Stomach smooth muscle (tissue), 2 donors: ENCODE measurements around the gene SERPINE2.

ENCODE experiments used
- H3K27ac ChIP-seq: one replicate; pipeline ENCODE4 v1.7.0; 2013; ENCODE audit warnings: mild to moderate bottlenecking, low read length, inconsistent platforms
- H3K27me3 ChIP-seq, 2 donors: one replicate each; pipeline ENCODE4 v1.7.0; 2013; ENCODE audit warnings: low read length in 2 of 2; ENCODE audit not compliant: insufficient read depth in 2 of 2, control insufficient read depth in 1 of 2
- H3K36me3 ChIP-seq, 2 donors: one replicate each; pipeline ENCODE4 v1.7.0; 2013; ENCODE audit warnings: low read length in 2 of 2; ENCODE audit not compliant: control insufficient read depth in 2 of 2, insufficient read depth in 2 of 2
- H3K4me1 ChIP-seq: one replicate; pipeline ENCODE4 v1.7.0; 2013; ENCODE audit warnings: low read length; ENCODE audit not compliant: control insufficient read depth, insufficient read depth
- H3K4me3 ChIP-seq, 2 donors: one replicate each; pipeline ENCODE4 v1.7.0; 2013; ENCODE audit warnings: low read length in 2 of 2
- H3K9ac ChIP-seq, 2 donors: one replicate each; pipeline ENCODE4 v1.7.0; 2013; ENCODE audit warnings: low read length in 2 of 2, mild to moderate bottlenecking in 1 of 2
- H3K9me3 ChIP-seq, 2 donors: one replicate each; pipeline ENCODE4 v1.7.0; 2013; ENCODE audit warnings: low read length in 2 of 2; ENCODE audit not compliant: control insufficient read depth in 2 of 2
- donor health status: healthy.
- donor health status: Pancreatic carcinoma.

SERPINE2 gene

DNA sequence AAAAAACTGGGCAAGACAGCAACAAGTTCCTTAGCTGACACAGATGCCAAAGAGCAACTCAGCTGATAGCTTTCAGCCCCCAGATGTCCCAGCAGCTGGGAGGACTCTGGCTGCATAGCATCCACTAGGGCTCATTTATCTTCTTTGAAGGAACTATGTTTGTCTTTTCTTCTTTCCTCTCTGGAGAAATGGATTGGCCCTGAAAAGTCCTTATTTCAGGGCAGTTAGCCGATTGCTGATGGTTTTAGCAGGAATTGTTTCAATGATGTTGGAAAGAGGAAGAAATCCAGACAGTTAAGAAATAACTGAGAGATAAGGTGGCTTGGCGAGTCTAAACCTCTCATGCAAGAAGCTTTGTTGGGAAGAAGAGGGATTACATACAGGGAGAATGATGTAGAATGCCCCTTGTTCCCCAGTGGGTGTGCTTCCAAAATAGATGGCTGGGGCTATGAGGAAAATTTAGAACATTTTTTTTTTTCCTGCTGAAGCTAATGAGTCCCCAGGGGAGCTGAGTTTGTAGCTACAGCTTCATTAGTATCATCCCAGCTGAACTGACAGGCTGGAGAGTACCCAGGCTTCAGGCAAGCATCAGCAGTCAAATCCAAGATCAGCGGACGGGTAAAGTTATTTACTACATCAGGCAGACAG lies 33.6 kb upstream of the SERPINE2 start:
- no peak overlapping the region for H3K9ac ChIP-seq

DNA sequence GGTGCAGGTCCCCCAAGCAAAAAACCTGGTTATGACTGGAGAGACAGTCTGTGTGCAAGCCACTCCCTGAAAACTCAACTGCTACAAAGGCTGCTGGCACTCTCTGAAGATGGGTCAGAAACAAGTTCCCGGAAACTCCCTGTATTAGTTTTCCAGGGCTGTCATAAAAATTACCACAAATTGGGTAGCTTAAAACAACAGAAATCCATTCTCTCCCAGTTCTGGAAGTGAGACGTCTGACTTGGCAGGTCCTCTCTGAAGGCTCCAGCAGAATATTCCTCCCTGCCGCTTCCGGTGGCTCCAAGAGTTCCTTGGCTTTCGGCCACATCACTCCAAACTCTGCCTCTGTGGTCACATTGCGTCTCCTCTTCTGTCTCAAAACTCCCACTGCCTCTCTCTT lies 30.1 kb upstream of the SERPINE2 start:
- H3K36me3 ChIP-seq: no peaks in the 10 kb centered on the region
- no peak overlapping the region for H3K4me3 ChIP-seq
- no peaks in the 10 kb centered on the region for H3K27me3 ChIP-seq
- no peaks in the 10 kb centered on the region for H3K4me1 ChIP-seq
- no peaks in the 10 kb centered on the region for H3K9me3 ChIP-seq
- H3K9ac ChIP-seq: no peak overlapping the region
- no peak overlapping the region for H3K27ac ChIP-seq

More for the DNA sequence above, 33.6 kb upstream of the SERPINE2 start:
- Histone ChIP-seq H3K4me1 (no peaks in the 10 kb centered on the region), H3K9me3 (no peaks in the 10 kb centered on the region), H3K27ac (no peak overlapping the region), H3K36me3 (no peaks in the 10 kb centered on the region), H3K4me3 (no peak overlapping the region), H3K27me3 (no peaks in the 10 kb centered on the region)

- Histone ChIP-seq H3K4me3 (no peak overlapping the region), H3K36me3 (no peaks in the 10 kb centered on the region), H3K27ac (no peak overlapping the region), H3K9me3 (no peaks in the 10 kb centered on the region), H3K4me1 (no peaks in the 10 kb centered on the region), H3K9ac (no peak overlapping the region), H3K27me3 (no peaks in the 10 kb centered on the region)
Measured at GRCh38 chr2:224063298-224063648, 24.2 kb upstream of the SERPINE2 start.

GRCh38 chr2:224062481-224063297 lies 23.6 kb upstream of the SERPINE2 start:
- Histone ChIP-seq H3K4me1 (no peaks in the 10 kb centered on the region), H3K27ac (no peak overlapping the region), H3K36me3 (no peaks in the 10 kb centered on the region), H3K27me3 (no peaks in the 10 kb centered on the region), H3K9ac (no peak overlapping the region), H3K4me3 (no peak overlapping the region), H3K9me3 (no peaks in the 10 kb centered on the region)

GRCh38 chr2:224060783-224061482 lies 21.8 kb upstream of the SERPINE2 start:
- Histone ChIP-seq H3K4me1 (no peaks in the 10 kb centered on the region), H3K4me3 (no peak overlapping the region), H3K36me3 (no peaks in the 10 kb centered on the region), H3K9ac (no peak overlapping the region), H3K27me3 (no peaks in the 10 kb centered on the region), H3K9me3 (peaks cover 0 to 3% of the 10 kb centered on the region in 2 donors), H3K27ac (no peak overlapping the region)

DNA sequence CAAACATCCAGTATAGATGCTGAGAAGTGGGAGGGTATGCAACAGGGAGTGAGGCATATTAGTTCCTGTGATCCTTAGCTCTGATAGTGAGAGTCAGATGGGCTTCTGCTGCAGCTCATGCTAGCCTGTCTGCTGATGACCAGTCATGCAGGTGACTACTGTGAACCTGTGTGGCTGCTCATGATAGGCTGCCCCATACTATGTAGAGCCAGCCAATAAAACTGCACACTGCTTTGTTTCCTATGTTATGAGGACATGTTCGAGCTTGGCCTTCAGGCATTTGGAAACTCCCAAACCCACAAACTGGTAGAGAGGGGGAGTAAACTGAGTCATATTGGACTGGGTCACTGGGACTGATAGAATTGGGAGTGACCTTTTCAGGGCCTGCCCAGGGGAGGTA lies 20.1 kb upstream of the SERPINE2 start:
- no peaks in the 10 kb centered on the region for H3K36me3 ChIP-seq
- no peak overlapping the region for H3K4me3 ChIP-seq
- H3K4me1 ChIP-seq: no peaks in the 10 kb centered on the region
- H3K9me3 ChIP-seq: peaks cover 0 to 3% of the 10 kb centered on the region in 2 donors
- no peak overlapping the region for H3K27ac ChIP-seq
- no peak overlapping the region for H3K9ac ChIP-seq
- H3K27me3 ChIP-seq: no peaks in the 10 kb centered on the region

GRCh38 chr2:224058048-224058775 lies 19.1 kb upstream of the SERPINE2 start:
- H3K4me3 ChIP-seq: no peak overlapping the region
- H3K27me3 ChIP-seq: no peaks in the 10 kb centered on the region
- no peak overlapping the region for H3K9ac ChIP-seq
- peaks cover 0 to 3% of the 10 kb centered on the region in 2 donors for H3K9me3 ChIP-seq
- no peaks in the 10 kb centered on the region for H3K36me3 ChIP-seq
- no peaks in the 10 kb centered on the region for H3K4me1 ChIP-seq
- H3K27ac ChIP-seq: no peak overlapping the region

DNA sequence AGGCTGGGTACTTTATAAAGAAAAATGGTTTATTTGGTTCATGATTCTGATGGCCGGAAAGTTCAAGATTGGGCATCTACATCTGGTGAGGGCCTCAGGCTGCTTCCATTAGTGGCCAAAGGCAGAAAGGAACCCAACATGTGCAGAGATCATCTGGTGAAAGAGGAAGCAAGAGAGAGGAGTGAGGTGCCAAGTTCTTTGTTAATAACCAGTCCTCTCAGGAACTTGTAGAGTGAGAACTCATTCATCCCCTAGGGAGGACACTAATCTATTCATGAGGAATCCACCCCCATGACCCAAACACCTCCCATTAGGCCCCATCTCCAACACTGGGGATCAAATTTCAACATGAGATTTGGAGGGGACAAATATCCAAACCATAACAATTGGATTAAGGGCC lies 17.8 kb upstream of the SERPINE2 start:
- Histone ChIP-seq H3K4me1 (no peaks in the 10 kb centered on the region), H3K27me3 (no peaks in the 10 kb centered on the region), H3K4me3 (no peak overlapping the region), H3K27ac (no peak overlapping the region), H3K36me3 (no peaks in the 10 kb centered on the region), H3K9ac (no peak overlapping the region), H3K9me3 (peaks cover 0 to 3% of the 10 kb centered on the region in 2 donors)

DNA sequence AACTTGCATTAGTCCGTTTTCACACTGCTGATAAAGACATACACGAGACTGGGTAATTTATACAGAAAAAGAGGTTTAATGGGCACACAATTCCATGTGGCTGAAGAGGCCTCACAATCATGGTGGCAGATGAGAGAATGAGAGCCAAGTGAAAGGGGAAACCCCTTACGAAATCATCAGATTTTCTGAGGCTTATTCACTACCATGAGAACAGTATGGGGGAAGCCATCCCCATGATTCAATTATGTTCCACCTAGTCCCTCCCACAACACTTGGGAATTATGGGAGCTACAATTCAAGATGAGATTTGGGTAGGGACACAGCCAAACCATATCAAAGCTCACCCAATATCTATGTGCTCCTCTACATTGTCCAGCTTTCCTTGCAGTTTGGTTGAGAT lies 16.0 kb upstream of the SERPINE2 start:
- Histone ChIP-seq H3K36me3 (no peaks in the 10 kb centered on the region), H3K27me3 (peaks cover 0 to 3% of the 10 kb centered on the region in 2 donors)

GRCh38 chr2:224046752-224047151 lies 7.7 kb upstream of the SERPINE2 start:
- H3K4me3 ChIP-seq: no peak overlapping the region
- no peaks in the 10 kb centered on the region for H3K4me1 ChIP-seq
- no peaks in the 10 kb centered on the region for H3K36me3 ChIP-seq
- no peak overlapping the region for H3K27ac ChIP-seq
- H3K9ac ChIP-seq: no peak overlapping the region
- H3K27me3 ChIP-seq: peaks cover 0 to 2% of the 10 kb centered on the region in 2 donors
- H3K9me3 ChIP-seq: no peaks in the 10 kb centered on the region

More for the DNA sequence above, 16.0 kb upstream of the SERPINE2 start:
- Histone ChIP-seq H3K4me1 (no peaks in the 10 kb centered on the region), H3K9ac (no peak overlapping the region), H3K4me3 (no peak overlapping the region), H3K27ac (no peak overlapping the region), H3K9me3 (peaks cover 0 to 3% of the 10 kb centered on the region in 2 donors)
